ENCODE results near the gene TUBGCP2. TPM values are rescaled to one million over a fixed set of nuclear protein-coding genes. Genes with fewer than 3 reads are reported as not detected.

Gene TUBGCP2
- total RNA-seq, 1 donor = 60.8 TPM

DNA sequence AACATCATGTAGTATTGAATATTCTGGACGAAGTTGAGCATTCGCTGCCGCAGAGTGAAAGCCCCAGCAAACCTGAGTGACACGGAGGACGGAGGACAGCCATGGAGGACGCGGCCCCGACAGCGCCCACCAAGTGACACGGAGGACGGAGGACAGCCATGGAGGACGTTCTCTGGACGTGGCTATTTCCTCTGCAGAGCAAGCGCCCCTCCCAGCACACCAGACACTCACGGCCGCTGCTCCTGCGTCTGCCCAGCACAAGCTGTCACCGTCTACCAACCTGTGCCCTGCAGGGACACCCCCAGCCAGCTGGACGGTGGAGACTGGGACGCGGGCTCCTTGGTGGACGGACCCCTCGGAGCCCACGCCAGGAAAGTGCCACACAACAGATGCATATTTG lies 24.7 kb downstream of the TUBGCP2 start:
- Histone ChIP-seq H3K79me2 (ENCODE audit: insufficient read depth, low read length) (peaks cover 6% of the 10 kb centered on the region), H3K36me3 (ENCODE audit: insufficient read depth, low read length) (peaks cover 54% of the 10 kb centered on the region), H3K4me3 (ENCODE audit: insufficient read depth, low read length) (no peak overlapping the region), H3K9me3 (ENCODE audit: low read depth, low read length) (no peaks in the 10 kb centered on the region), H4K20me1 (ENCODE audit: insufficient read depth, low read length) (peaks cover 7% of the 10 kb centered on the region), H3K27me3 (ENCODE audit: insufficient read depth, low read length) (no peaks in the 10 kb centered on the region), H3K27ac (ENCODE audit: low read depth, low read length) (no peak overlapping the region), H3K4me2 (ENCODE audit: insufficient read depth, low read length) (no peak overlapping the region), H2AFZ (ENCODE audit: low read length) (no peak overlapping the region), H3K4me1 (ENCODE audit: insufficient read depth, low read length) (no peaks in the 10 kb centered on the region)
- DNase-seq (ENCODE audit: insufficient read length, low spot score, missing footprints) = peak; percentile 85
- TF ChIP-seq, protein P1, sequence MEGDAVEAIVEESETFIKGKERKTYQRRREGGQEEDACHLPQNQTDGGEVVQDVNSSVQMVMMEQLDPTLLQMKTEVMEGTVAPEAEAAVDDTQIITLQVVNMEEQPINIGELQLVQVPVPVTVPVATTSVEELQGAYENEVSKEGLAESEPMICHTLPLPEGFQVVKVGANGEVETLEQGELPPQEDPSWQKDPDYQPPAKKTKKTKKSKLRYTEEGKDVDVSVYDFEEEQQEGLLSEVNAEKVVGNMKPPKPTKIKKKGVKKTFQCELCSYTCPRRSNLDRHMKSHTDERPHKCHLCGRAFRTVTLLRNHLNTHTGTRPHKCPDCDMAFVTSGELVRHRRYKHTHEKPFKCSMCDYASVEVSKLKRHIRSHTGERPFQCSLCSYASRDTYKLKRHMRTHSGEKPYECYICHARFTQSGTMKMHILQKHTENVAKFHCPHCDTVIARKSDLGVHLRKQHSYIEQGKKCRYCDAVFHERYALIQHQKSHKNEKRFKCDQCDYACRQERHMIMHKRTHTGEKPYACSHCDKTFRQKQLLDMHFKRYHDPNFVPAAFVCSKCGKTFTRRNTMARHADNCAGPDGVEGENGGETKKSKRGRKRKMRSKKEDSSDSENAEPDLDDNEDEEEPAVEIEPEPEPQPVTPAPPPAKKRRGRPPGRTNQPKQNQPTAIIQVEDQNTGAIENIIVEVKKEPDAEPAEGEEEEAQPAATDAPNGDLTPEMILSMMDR (IDR thresholded peaks at IDR 0.05; ENCODE audit: extremely low read depth, low read depth, low read length) = no peak

DNA sequence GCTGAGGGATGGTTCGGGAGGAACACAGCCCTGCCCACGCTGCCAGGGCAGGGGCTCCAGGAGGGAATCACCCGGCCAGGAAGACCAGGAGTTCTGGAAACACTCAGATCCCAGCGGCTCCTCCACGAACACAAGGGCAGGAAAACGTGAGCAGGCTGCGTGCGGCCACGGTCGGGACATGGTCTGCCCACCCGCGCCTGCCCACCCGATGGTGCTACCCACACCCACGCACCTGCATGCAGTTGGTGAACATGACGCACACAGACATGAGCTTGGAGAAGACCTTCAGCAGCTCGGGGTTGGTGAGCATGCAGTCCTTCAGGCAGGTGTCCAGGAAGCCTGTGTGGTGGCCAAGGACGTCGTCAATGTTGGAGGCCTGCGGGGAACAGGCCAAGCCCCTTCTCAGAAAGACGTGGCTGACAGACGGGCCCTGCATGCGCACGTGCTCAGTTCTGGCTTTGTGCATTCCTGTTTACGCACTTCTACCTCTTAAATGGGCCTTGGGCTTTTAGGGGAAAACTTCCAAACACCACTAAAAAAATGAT lies 25.8 kb downstream of the TUBGCP2 start:
- Histone ChIP-seq H3K27ac (ENCODE audit: low read depth, low read length) (no peak overlapping the region), H3K36me3 (ENCODE audit: insufficient read depth, low read length) (peaks cover 50% of the 10 kb centered on the region), H3K79me2 (ENCODE audit: insufficient read depth, low read length) (peaks cover 6% of the 10 kb centered on the region), H3K4me2 (ENCODE audit: insufficient read depth, low read length) (no peak overlapping the region), H2AFZ (ENCODE audit: low read length) (no peak overlapping the region), H3K27me3 (ENCODE audit: insufficient read depth, low read length) (no peaks in the 10 kb centered on the region), H3K4me3 (ENCODE audit: insufficient read depth, low read length) (no peak overlapping the region), H3K9me3 (ENCODE audit: low read depth, low read length) (no peaks in the 10 kb centered on the region), H3K4me1 (ENCODE audit: insufficient read depth, low read length) (no peaks in the 10 kb centered on the region), H4K20me1 (ENCODE audit: insufficient read depth, low read length) (peaks cover 11% of the 10 kb centered on the region)
- TF ChIP-seq, protein P1 (IDR thresholded peaks at IDR 0.05; ENCODE audit: extremely low read depth, low read depth, low read length) = no peak
- DNase-seq (ENCODE audit: insufficient read length, low spot score, missing footprints) = no peak

DNA sequence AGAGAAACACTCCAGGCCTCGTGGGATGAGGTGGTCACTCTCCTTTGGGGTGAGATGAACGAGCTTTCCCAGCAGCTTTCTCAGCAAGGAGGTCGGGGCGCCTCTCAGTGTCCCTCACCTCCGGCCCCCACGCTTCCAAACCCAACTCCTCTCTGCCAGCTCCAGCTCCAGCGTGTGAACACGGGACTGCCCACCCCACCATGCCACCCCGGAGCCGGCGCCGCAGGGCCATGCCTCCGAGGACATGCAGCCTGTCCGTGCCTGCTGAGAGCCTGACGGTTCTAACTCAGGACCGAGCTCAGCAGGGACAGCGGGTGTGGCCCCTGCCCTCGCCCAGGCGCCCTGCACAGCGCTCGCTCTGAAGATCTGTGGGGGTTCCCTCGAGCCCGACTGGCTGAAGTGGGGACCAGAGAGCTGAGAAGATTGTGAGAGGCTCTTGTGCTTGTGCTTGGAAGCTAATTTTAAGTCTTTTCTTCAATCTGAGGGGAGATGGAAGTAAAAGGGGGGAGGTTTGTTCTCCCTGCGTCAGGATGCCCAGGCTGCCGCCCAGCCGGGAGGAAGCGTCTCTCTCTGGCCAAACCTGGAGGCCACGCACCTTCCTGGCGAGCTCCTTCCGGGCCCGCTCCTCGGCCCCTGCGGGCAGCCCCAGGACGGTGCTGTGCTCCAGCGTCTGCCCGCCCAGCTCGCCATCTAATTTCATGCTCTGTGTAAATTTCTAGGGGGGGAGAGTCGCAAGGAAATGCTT lies 26.9 kb downstream of the TUBGCP2 start:
- H3K27ac ChIP-seq (ENCODE audit: low read depth, low read length) = no peak overlapping the region
- TF ChIP-seq, protein P1 (IDR thresholded peaks at IDR 0.05; ENCODE audit: extremely low read depth, low read depth, low read length) = no peak
- H3K4me3 ChIP-seq (ENCODE audit: insufficient read depth, low read length) = no peak overlapping the region
- H3K36me3 ChIP-seq (ENCODE audit: insufficient read depth, low read length) = peaks cover 46% of the 10 kb centered on the region
- H3K27me3 ChIP-seq (ENCODE audit: insufficient read depth, low read length) = peaks cover 5% of the 10 kb centered on the region
- H3K4me2 ChIP-seq (ENCODE audit: insufficient read depth, low read length) = no peak overlapping the region
- DNase-seq (ENCODE audit: insufficient read length, low spot score, missing footprints) = peak; percentile 84
- no peaks in the 10 kb centered on the region for H3K9me3 ChIP-seq (ENCODE audit: low read depth, low read length)
- peaks cover 6% of the 10 kb centered on the region for H3K79me2 ChIP-seq (ENCODE audit: insufficient read depth, low read length)
- peaks cover 14% of the 10 kb centered on the region for H4K20me1 ChIP-seq (ENCODE audit: insufficient read depth, low read length)
- no peak overlapping the region for H2AFZ ChIP-seq (ENCODE audit: low read length)
- no peaks in the 10 kb centered on the region for H3K4me1 ChIP-seq (ENCODE audit: insufficient read depth, low read length)

DNA sequence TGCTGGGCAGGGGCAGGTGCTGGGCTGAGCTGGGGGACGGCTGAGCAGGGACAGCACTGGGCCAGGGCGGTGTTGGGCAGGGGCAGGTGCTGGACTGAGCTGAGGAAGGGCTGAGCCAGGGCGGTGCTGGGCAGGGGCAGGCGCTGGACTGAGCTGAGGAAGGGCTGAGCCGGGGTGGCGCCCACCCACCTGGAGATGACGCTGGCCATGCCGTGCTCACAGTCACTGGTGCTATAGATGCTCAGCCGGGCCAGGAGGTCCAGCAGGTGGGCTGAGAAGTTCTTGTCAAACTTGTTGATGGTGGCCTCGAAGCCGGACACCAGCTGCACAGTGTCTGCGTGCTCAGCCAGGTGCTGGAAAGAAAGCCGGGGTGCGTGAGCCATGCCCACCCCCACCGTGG lies 27.6 kb downstream of the TUBGCP2 start:
- peaks cover 12% of the 10 kb centered on the region for H4K20me1 ChIP-seq (ENCODE audit: insufficient read depth, low read length)
- peaks cover 40% of the 10 kb centered on the region for H3K36me3 ChIP-seq (ENCODE audit: insufficient read depth, low read length)
- H3K79me2 ChIP-seq (ENCODE audit: insufficient read depth, low read length) = peaks cover 3% of the 10 kb centered on the region
- H3K4me3 ChIP-seq (ENCODE audit: insufficient read depth, low read length) = no peak overlapping the region
- no peak overlapping the region for H3K27ac ChIP-seq (ENCODE audit: low read depth, low read length)
- no peak overlapping the region for H2AFZ ChIP-seq (ENCODE audit: low read length)
- no peaks in the 10 kb centered on the region for H3K4me1 ChIP-seq (ENCODE audit: insufficient read depth, low read length)
- no peaks in the 10 kb centered on the region for H3K9me3 ChIP-seq (ENCODE audit: low read depth, low read length)
- TF ChIP-seq, protein P1 (IDR thresholded peaks at IDR 0.05; ENCODE audit: extremely low read depth, low read depth, low read length) = no peak
- no peak overlapping the region for H3K4me2 ChIP-seq (ENCODE audit: insufficient read depth, low read length)
- peaks cover 10% of the 10 kb centered on the region for H3K27me3 ChIP-seq (ENCODE audit: insufficient read depth, low read length)
- no peak for DNase-seq (ENCODE audit: insufficient read length, low spot score, missing footprints)
